ENCODE results near the gene SSTR5. TPM values are rescaled to one million over a fixed set of nuclear protein-coding genes. Genes with fewer than 3 reads are reported as not detected.

The SSTR5 gene
- total RNA-seq, 2 donors from 2014 or later, result 2.3 TPM; not detected in 1

GRCh38 chr16:1107141-1107540 lies 34.6 kb downstream of the SSTR5 start:
- WGBS, 2 donors, result 50% methylated on average over 22 of the region's 22 CpGs; no CpG with 5 or more reads in 1 of the 2 donors
- ATAC-seq, result no peak

GRCh38 chr16:1107731-1108130 lies 35.2 kb downstream of the SSTR5 start:
- Histone ChIP-seq H3K9me3 (no peaks in the 10 kb centered on the region), H3K36me3 (replicated peaks in 1 of 2; ENCODE audit: insufficient read depth in 1 of 2, low read depth in 2 of 2) (no peaks in the 10 kb centered on the region), H3K27me3 (peaks cover 0 to 40% of the 10 kb centered on the region in 2 donors), H3K4me3 (no peak overlapping the region), H3K4me1 (peaks cover 18% of the 10 kb centered on the region), H3K27ac (no peak overlapping the region)
- TF ChIP-seq CTCF (IDR thresholded peaks at IDR 0.05), result no peak
- no peak for TF ChIP-seq POLR2A (IDR thresholded peaks at IDR 0.05)
- DNase-seq, result no peak
- intact Hi-C loops (cut with DNase I), result loop anchor here (2.0 kb wide), 1 partner anchor 85 kb away; no protein-coding TSS in a partner anchor
- WGBS, 2 donors, result 59% methylated on average over 12 of the region's 12 CpGs; no CpG with 5 or more reads in 1 of the 2 donors
- ATAC-seq, result no peak

More at GRCh38 chr16:1107141-1107540, 34.6 kb downstream of the SSTR5 start:
- H3K27ac ChIP-seq, result no peak overlapping the region
- no peaks in the 10 kb centered on the region for H3K36me3 ChIP-seq (replicated peaks in 1 of 2; ENCODE audit: insufficient read depth in 1 of 2, low read depth in 2 of 2)
- H3K9me3 ChIP-seq, result no peaks in the 10 kb centered on the region
- intact Hi-C loops (cut with DNase I), result loop anchor here (2.0 kb wide), 1 partner anchor 86 kb away; no protein-coding TSS in a partner anchor
- no peak for DNase-seq
- TF ChIP-seq POLR2A (IDR thresholded peaks at IDR 0.05), result no peak
- no peak for TF ChIP-seq CTCF (IDR thresholded peaks at IDR 0.05)
- H3K4me1 ChIP-seq, result peaks cover 18% of the 10 kb centered on the region
- H3K4me3 ChIP-seq, result no peak overlapping the region
- H3K27me3 ChIP-seq, result peaks cover 0 to 41% of the 10 kb centered on the region in 2 donors

- H3K4me3 ChIP-seq, result no peak overlapping the region
- ATAC-seq (peak; percentile 70), DNase-seq (peak; percentile 80 to 91 (median 85))
- WGBS, 2 donors, result 5 to 26% methylated on average over 8 to 42 of the region's 42 CpGs
- TF ChIP-seq CTCF (IDR thresholded peaks at IDR 0.05) (no peak), POLR2A (IDR thresholded peaks at IDR 0.05) (no peak)
- H3K36me3 ChIP-seq (replicated peaks in 1 of 2; ENCODE audit: insufficient read depth in 1 of 2, low read depth in 2 of 2), result no peaks in the 10 kb centered on the region
- peaks cover 12% of the 10 kb centered on the region for H3K4me1 ChIP-seq
- H3K27me3 ChIP-seq, result peaks cover 0 to 34% of the 10 kb centered on the region in 2 donors
- H3K9me3 ChIP-seq, result no peaks in the 10 kb centered on the region
- intact Hi-C loops (cut with DNase I), result no loop called here
- no peak overlapping the region for H3K27ac ChIP-seq
Observed at GRCh38 chr16:1108299-1109252, 36.0 kb downstream of the SSTR5 start.

- ATAC-seq, result no peak
- Histone ChIP-seq H3K4me1 (peaks cover 12% of the 10 kb centered on the region), H3K36me3 (replicated peaks in 1 of 2; ENCODE audit: insufficient read depth in 1 of 2, low read depth in 2 of 2) (no peaks in the 10 kb centered on the region), H3K9me3 (no peaks in the 10 kb centered on the region), H3K27ac (no peak overlapping the region), H3K4me3 (no peak overlapping the region), H3K27me3 (peaks cover 0 to 24% of the 10 kb centered on the region in 2 donors)
- TF ChIP-seq POLR2A (IDR thresholded peaks at IDR 0.05) (no peak), CTCF (IDR thresholded peaks at IDR 0.05) (no peak)
- no peak for DNase-seq
- 70 to 73% methylated on average over 11 to 19 of the region's 19 CpGs for WGBS, 2 donors
- intact Hi-C loops (cut with DNase I), result no loop called here
Observed at GRCh38 chr16:1109648-1110047, 37.1 kb downstream of the SSTR5 start.
